GM19351 (cell line): ENCODE measurements around the gene STARD13.
"Not testable (repeated sequence)": the region's sequence is repeated elsewhere in the genome, so short reads cannot be mapped to it uniquely, and the experiment has no call there.

ENCODE experiments used
- ATAC-seq: cut with Tn5 transposase; IDR thresholded peaks from one replicate; pipeline ENCODE4 v1.9.1; 2021; ENCODE audit warnings: mild to moderate bottlenecking, moderate library complexity; ENCODE audit not compliant: unreplicated experiment

STARD13 gene

DNA sequence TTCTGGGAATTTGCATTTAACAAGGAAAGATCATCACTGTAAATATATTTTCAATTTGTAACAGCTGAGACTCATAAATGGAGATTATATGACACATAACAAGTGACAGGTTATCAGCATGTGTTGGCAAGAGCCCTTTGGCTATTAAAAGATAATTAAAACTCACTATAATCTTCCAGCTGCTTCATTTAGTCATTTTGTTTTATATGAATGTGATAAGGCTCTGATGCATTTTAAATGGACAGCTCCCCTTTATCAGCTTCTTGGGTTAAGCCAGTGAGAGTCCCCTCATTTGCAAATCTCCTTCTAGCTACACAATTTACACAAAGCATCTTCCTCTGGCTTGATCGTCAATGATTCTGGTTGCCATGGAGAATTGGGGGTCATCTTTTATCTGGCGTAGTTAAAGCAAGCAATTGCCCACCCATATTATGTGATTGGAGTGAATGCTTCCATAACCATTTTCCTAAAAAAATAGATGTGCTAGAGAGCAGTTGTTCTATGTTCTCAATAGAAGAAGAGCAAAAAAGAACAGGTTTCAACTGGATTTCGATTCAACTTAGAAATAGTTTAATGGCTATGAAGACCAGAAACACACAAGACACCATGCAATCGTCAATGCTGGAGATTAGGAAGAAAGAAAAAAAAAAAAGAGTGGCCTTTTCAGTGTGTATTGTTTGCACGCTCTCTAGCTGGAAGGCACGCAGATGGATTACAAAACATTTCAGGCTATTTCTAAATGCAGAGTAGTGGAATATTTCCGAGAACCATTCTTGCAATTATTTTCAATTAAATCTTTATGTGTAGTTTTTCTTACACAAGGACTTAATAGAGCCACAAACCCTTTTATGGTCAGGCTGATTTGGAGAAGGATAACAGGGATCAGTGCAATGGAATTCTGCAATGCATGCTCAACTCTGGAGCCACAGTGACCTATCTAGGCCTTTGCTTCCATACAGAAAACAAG lies 27.4 kb downstream of the STARD13 start:
- no peak for ATAC-seq

GRCh38 chr13:33256148-33256840 lies 29.3 kb downstream of the STARD13 start:
- no peak for ATAC-seq

GRCh38 chr13:33252135-33252534 lies 33.4 kb downstream of the STARD13 start:
- ATAC-seq = no peak

- peak; percentile 91 for ATAC-seq
These were observed 34.4 kb downstream of the STARD13 start for GRCh38 chr13:33251131-33251661.

- ATAC-seq = no peak
These were observed 34.9 kb downstream of the STARD13 start for GRCh38 chr13:33250609-33251008.

- no peak for ATAC-seq
These were observed 35.7 kb downstream of the STARD13 start for GRCh38 chr13:33249894-33250293.

GRCh38 chr13:33249066-33249465 lies 36.5 kb downstream of the STARD13 start:
- no peak for ATAC-seq

- ATAC-seq = no peak
These were observed 39.9 kb downstream of the STARD13 start for GRCh38 chr13:33245505-33246158.

- ATAC-seq = no peak
These were observed 40.7 kb downstream of the STARD13 start for GRCh38 chr13:33244907-33245287.

DNA sequence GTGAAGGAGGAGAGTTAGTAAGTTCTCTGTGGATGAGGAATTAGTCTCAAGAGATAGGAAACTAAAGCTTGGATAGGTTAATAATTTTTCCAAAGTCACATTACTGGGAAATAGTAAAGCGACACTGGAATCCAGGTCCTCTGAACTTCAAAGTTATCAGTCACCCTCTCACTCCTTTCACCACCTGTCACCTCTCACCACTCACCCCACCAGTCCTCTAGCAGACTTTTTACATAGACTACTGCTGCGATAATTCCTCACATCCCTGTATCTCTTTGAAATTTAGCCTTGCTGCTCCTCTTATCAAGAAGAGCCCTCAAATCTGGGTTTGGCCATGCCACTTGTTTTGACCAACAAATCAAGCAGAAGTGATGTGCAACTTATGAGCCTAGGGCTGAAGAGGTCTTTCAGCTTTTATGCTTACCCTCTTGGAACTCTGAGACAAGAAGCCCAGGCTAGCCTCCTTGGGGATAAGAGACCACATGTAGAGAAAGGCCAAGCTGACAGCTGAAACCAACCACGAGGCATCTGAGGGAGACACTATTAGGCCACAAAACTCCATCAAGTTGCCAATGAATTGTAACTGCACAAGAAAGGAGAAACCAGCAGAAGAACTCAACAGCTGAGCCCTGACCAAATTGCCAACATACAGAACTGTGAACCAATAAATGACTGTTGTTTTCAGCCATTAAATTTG lies 41.2 kb downstream of the STARD13 start:
- no peak for ATAC-seq

DNA sequence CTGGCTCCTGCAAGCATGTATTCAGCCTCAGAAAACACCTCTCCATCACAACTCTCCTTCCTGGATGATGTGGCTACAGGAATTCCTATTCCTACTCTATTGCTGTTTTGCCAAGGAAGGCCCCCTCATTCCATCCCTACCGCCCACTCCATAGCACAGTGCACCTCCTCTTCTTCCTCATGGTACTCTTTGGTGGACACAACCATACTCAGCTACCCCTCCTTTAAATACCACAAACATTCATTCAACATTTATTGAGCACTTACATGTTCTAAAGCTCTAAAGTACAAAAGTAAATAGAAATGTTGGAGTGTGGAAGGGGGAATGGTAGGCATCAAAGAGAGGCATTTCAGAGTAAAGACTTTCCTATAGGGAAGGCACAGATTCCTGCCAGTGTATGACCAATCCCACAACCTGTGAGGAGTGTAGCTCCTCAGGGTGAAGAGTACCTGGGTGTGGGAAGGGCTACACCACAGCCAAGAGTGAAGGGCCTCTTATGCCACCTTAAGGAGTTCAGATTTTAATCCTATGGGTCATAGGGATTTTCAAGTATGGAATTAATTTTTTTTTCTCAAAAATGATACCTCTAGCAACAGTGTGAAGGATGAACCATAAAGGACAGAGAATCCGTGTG lies 42.5 kb downstream of the STARD13 start:
- no peak for ATAC-seq

DNA sequence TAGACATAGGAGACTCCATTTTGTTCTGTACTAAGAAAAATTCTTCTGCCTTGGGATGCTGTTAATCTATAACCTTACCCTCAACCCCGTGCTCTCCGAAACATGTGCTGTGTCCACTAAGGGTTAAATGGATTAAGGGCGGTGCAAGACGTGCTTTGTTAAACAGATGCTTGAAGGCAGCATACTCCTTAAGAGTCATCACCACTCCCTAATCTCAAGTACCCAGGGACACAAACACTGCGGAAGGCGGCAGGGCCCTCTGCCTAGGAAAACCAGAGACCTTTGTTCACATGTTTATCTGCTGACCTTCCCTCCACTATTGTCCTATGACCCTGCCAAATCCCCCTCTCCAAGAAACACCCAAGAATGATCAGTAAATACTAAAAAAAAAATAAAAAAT lies 43.2 kb downstream of the STARD13 start:
- ATAC-seq = not testable (repeated sequence)

GRCh38 chr13:33236021-33236420 lies 49.5 kb downstream of the STARD13 start:
- no peak for ATAC-seq

- ATAC-seq = no peak
These were observed 50.0 kb downstream of the STARD13 start for GRCh38 chr13:33235564-33235963.

- no peak for ATAC-seq
These were observed 50.5 kb downstream of the STARD13 start for GRCh38 chr13:33235078-33235477.

GRCh38 chr13:33233547-33233946 lies 52.0 kb downstream of the STARD13 start:
- no peak for ATAC-seq

DNA sequence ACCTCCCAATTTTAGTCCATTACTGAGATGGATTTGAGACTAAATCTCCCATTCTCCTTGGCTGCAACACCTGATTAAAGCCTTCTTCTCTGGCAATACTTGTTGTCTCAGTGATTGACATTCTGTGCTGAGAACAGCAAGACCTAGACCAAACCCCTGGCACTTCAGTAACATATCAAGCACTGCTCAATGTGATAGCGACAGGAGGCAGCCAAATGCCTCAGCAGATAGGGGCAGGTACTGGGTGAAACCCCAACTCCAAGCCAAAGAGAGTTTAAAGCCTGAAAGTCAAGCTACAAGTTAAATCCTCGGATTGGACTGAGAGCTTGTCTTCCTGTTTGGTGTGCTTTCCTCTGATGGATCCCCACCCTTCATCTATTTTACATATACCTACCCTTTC lies 52.7 kb downstream of the STARD13 start:
- ATAC-seq = no peak

DNA sequence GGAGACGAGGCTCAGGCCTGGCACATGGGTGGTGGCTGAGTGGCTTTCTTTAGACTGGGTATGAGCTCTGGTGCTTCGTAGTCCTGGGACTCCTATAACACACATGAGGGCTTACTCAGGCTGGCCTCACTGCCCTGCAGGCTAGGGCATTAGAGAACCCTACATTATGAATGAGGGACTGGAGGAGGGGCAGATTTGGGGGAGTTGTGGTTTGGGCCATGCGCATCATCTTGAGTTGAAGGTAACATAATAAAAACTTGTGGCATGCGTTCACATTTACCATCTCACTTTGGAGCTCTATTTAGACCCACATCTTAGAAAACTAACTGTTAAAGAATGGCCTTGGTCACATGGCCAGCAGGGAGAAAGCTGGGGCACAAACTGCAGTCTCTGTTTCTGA lies 54.2 kb downstream of the STARD13 start:
- ATAC-seq = no peak

GRCh38 chr13:33230178-33230881 lies 55.2 kb downstream of the STARD13 start:
- no peak for ATAC-seq
